Astrocyte of the cerebellum (primary cell): ENCODE results near the gene ATOX1.

Source experiments
- DNase-seq: peaks from one replicate; pipeline ENCODE4 v3.0.0-alpha.2; 2011; ENCODE audit warnings: low read depth
- H3K4me3 ChIP-seq: 2 replicates; pipeline ENCODE4 v1.5.1; 2011; ENCODE audit warnings: mild to moderate bottlenecking, low read depth, low read length, moderate library complexity
- CTCF ChIP-seq: IDR thresholded peaks from 2 replicates; pipeline ENCODE4 v1.5.1; 2012; ENCODE audit warnings: low read length, low read depth, moderate library complexity, mild to moderate bottlenecking; ENCODE audit errors: missing control alignments
- in situ Hi-C: cut with HindIII; loops from 2 replicates; pipeline ENCODE4 v1.10.0; 2017; ENCODE audit warnings: low sequenced_read_pairs

Gene ATOX1

GRCh38 chr5:151771259-151772028, 13.0 kb upstream of the ATOX1 start, which contains the start of gene G3BP1:
Gene G3BP1 (plus strand): TSS chr5:151771954. CDS start chr5:151786621, 14,667 bp downstream.
- DNase-seq: peak; percentile 100
- in situ Hi-C loops: no loop called here
- H3K4me3 ChIP-seq: peak within 1 kb of the TSS; percentile 89
- TF ChIP-seq CTCF: peak; percentile 75

- DNase-seq: peak; percentile 63
- in situ Hi-C loops: no loop called here
- no peak for TF ChIP-seq CTCF
- peak overlapping the region; percentile 41 for H3K4me3 ChIP-seq
Observed at GRCh38 chr5:151770383-151771258, 12.2 kb upstream of the ATOX1 start.

- no peak for TF ChIP-seq CTCF
- DNase-seq: no peak
- H3K4me3 ChIP-seq: no peak overlapping the region
- in situ Hi-C loops: no loop called here
Observed at GRCh38 chr5:151766975-151767374, 8.5 kb upstream of the ATOX1 start.

GRCh38 chr5:151764801-151765200, 6.4 kb upstream of the ATOX1 start:
- DNase-seq: no peak
- no peak for TF ChIP-seq CTCF
- in situ Hi-C loops: no loop called here
- no peak overlapping the region for H3K4me3 ChIP-seq

- DNase-seq: no peak
- no peak for TF ChIP-seq CTCF
- in situ Hi-C loops: no loop called here
- H3K4me3 ChIP-seq: peak overlapping the region; percentile 88
Observed at GRCh38 chr5:151758141-151758429, 346 bp downstream of the ATOX1 start.

GRCh38 chr5:151757233-151758140, 944 bp downstream of the ATOX1 start:
- in situ Hi-C loops: no loop called here
- DNase-seq: no peak
- H3K4me3 ChIP-seq: peak overlapping the region; percentile 88
- no peak for TF ChIP-seq CTCF
